ENCODE results near the gene BBLN. TPM values are rescaled to one million over a fixed set of nuclear protein-coding genes. Genes with fewer than 3 reads are reported as not detected.

BBLN gene
- polyA plus RNA-seq, 3 donors from 2014 or later: 115 to 194 (median 182) TPM

GRCh38 chr9:128206484-128206883 is 46.4 kb downstream of the BBLN start:
- Mint-ChIP-seq H3K4me3 (no peak overlapping the region), H3K9me3 (no peaks in the 10 kb centered on the region), H3K27me3 (ENCODE audit: low read depth in 3 of 3) (peaks cover 6 to 22% (median 18%) of the 10 kb centered on the region in 3 donors), H3K4me1 (peaks cover 9% of the 10 kb centered on the region in 2 donors), H3K36me3 (no peaks in the 10 kb centered on the region), H3K27ac (no peak overlapping the region)
- DNase-seq: no peak

GRCh38 chr9:128206916-128207910 is 47.1 kb downstream of the BBLN start:
- H3K4me3 Mint-ChIP-seq: no peak overlapping the region
- no peaks in the 10 kb centered on the region for H3K9me3 Mint-ChIP-seq
- DNase-seq: no peak
- H3K4me1 Mint-ChIP-seq: peaks cover 8 to 9% of the 10 kb centered on the region in 2 donors
- H3K27ac Mint-ChIP-seq: no peak overlapping the region
- H3K36me3 Mint-ChIP-seq: no peaks in the 10 kb centered on the region
- peaks cover 6 to 26% (median 18%) of the 10 kb centered on the region in 3 donors for H3K27me3 Mint-ChIP-seq (ENCODE audit: low read depth in 3 of 3)

GRCh38 chr9:128208386-128208785 is 48.3 kb downstream of the BBLN start:
- Mint-ChIP-seq H3K9me3 (no peaks in the 10 kb centered on the region), H3K27ac (no peak overlapping the region), H3K4me1 (peaks cover 0 to 1% of the 10 kb centered on the region in 2 donors), H3K27me3 (ENCODE audit: low read depth in 3 of 3) (peaks cover 4 to 28% (median 18%) of the 10 kb centered on the region in 3 donors), H3K36me3 (no peaks in the 10 kb centered on the region), H3K4me3 (no peak overlapping the region)
- no peak for DNase-seq

GRCh38 chr9:128208946-128209669 is 49.0 kb downstream of the BBLN start:
- Mint-ChIP-seq H3K4me1 (peaks cover 0 to 1% of the 10 kb centered on the region in 2 donors), H3K4me3 (no peak overlapping the region), H3K9me3 (no peaks in the 10 kb centered on the region), H3K27ac (no peak overlapping the region), H3K27me3 (ENCODE audit: low read depth in 3 of 3) (peaks cover 4 to 31% (median 18%) of the 10 kb centered on the region in 3 donors), H3K36me3 (no peaks in the 10 kb centered on the region)
- no peak for DNase-seq

GRCh38 chr9:128211186-128211980 is 51.3 kb downstream of the BBLN start:
- H3K4me1 Mint-ChIP-seq: no peaks in the 10 kb centered on the region
- peaks cover 4 to 21% (median 12%) of the 10 kb centered on the region in 3 donors for H3K27me3 Mint-ChIP-seq (ENCODE audit: low read depth in 3 of 3)
- H3K4me3 Mint-ChIP-seq: no peak overlapping the region
- no peaks in the 10 kb centered on the region for H3K9me3 Mint-ChIP-seq
- DNase-seq: no peak
- H3K36me3 Mint-ChIP-seq: no peaks in the 10 kb centered on the region
- no peak overlapping the region for H3K27ac Mint-ChIP-seq

GRCh38 chr9:128211981-128212281 is 51.9 kb downstream of the BBLN start:
- Mint-ChIP-seq H3K9me3 (no peaks in the 10 kb centered on the region), H3K36me3 (no peaks in the 10 kb centered on the region), H3K27me3 (ENCODE audit: low read depth in 3 of 3) (peaks cover 4 to 21% (median 11%) of the 10 kb centered on the region in 3 donors), H3K27ac (no peak overlapping the region), H3K4me3 (no peak overlapping the region), H3K4me1 (no peaks in the 10 kb centered on the region)
- DNase-seq: no peak

Other genes starting within 250 kb of the BBLN start
- 10 to 100 TPM in 1 of 3 donors, 1 to 10 TPM in 2; 8.7 to 20.1 (median 9.1) TPM for gene ST6GALNAC4, start 243.2 kb upstream of the BBLN start, polyA plus RNA-seq
- gene PIP5KL1, start 229.5 kb upstream of the BBLN start, polyA plus RNA-seq: under 1 TPM in 2 of 3 donors, not detected in 1; 0.14 to 0.18 TPM
- gene DPM2, start 222.4 kb upstream of the BBLN start, polyA plus RNA-seq: 10 to 100 TPM; 48.0 to 79.7 (median 59.8) TPM
- gene EEIG1, start 179.3 kb upstream of the BBLN start, polyA plus RNA-seq: 10 to 100 TPM in 2 of 3 donors, 1 to 10 TPM in 1; 7.6 to 19.6 (median 14.7) TPM
- gene NAIF1, start 92.9 kb upstream of the BBLN start, polyA plus RNA-seq: 10 to 100 TPM in 2 of 3 donors, 1 to 10 TPM in 1; 5.1 to 17.2 (median 10.5) TPM
- 1 to 10 TPM; 2.8 to 8.8 (median 4.9) TPM for gene SLC25A25, start 92.0 kb upstream of the BBLN start, polyA plus RNA-seq
- 10 to 100 TPM; 31.4 to 60.9 (median 56.6) TPM for gene PTGES2, start 32.5 kb upstream of the BBLN start, polyA plus RNA-seq
- gene LCN2, start 10.8 kb upstream of the BBLN start, polyA plus RNA-seq: under 1 TPM in 2 of 3 donors, not detected in 1; 0.44 to 0.66 TPM
- gene CIZ1, start 31.3 kb downstream of the BBLN start, polyA plus RNA-seq: 10 to 100 TPM in 1 of 3 donors, 1 to 10 TPM in 2; 4.4 to 36.4 (median 9.1) TPM
- under 1 TPM in 2 of 3 donors, not detected in 1; 0.32 to 0.47 TPM for gene DNM1, start 43.1 kb downstream of the BBLN start, polyA plus RNA-seq
- 10 to 100 TPM in 1 of 3 donors, 1 to 10 TPM in 2; 4.3 to 11.7 (median 4.9) TPM for gene GOLGA2, start 115.7 kb downstream of the BBLN start, polyA plus RNA-seq
- 10 to 100 TPM; 20.9 to 23.3 (median 21.5) TPM for gene SWI5, start 116.0 kb downstream of the BBLN start, polyA plus RNA-seq
- 10 to 100 TPM; 19.9 to 32.0 (median 25.7) TPM for gene TRUB2, start 162.2 kb downstream of the BBLN start, polyA plus RNA-seq
- gene COQ4, start 162.6 kb downstream of the BBLN start, polyA plus RNA-seq: 10 to 100 TPM; 34.1 to 52.3 (median 44.1) TPM
- 10 to 100 TPM in 1 of 3 donors, 1 to 10 TPM in 2; 5.9 to 12.7 (median 7.4) TPM for gene SLC27A4, start 180.3 kb downstream of the BBLN start, polyA plus RNA-seq
- 10 to 100 TPM; 52.6 to 70.1 (median 61.5) TPM for gene URM1, start 211.1 kb downstream of the BBLN start, polyA plus RNA-seq

Data from immature natural killer cell (primary cell).